Endodermal cell (in vitro differentiated cells): ENCODE measurements around the gene HES5. TPM values are rescaled to one million over a fixed set of nuclear protein-coding genes. Genes with fewer than 3 reads are reported as not detected.

Experiments used
- DNase-seq: peaks from one replicate; pipeline ENCODE4 v3.0.0-alpha.2; 2017
- H3K27ac ChIP-seq: 2 replicates; pipeline ENCODE4 v1.5.1; 2013; ENCODE audit warnings: mild to moderate bottlenecking, low read depth, low read length, moderate library complexity
- H3K27me3 ChIP-seq: 2 replicates; pipeline ENCODE4 v1.6.1; 2013; ENCODE audit warnings: mild to moderate bottlenecking, low read length, moderate library complexity; ENCODE audit not compliant: insufficient read depth, control insufficient read depth, poor library complexity, severe bottlenecking
- H3K36me3 ChIP-seq: 2 replicates; pipeline ENCODE4 v1.7.0; 2013; ENCODE audit warnings: mild to moderate bottlenecking, low read length, moderate library complexity; ENCODE audit not compliant: control insufficient read depth, insufficient read depth
- H3K4me1 ChIP-seq: one replicate; pipeline ENCODE4 v1.7.0; 2013; ENCODE audit warnings: low read length; ENCODE audit not compliant: control insufficient read depth, insufficient read depth
- H3K4me3 ChIP-seq: 2 replicates; pipeline ENCODE4 v1.5.1; 2013; ENCODE audit warnings: mild to moderate bottlenecking, low read length, moderate library complexity
- H3K9ac ChIP-seq: 2 replicates; pipeline ENCODE4 v1.6.1; 2013; ENCODE audit warnings: mild to moderate bottlenecking, low read length, moderate library complexity; ENCODE audit not compliant: poor library complexity, severe bottlenecking; ENCODE audit errors: extremely low read depth
- H3K9me3 ChIP-seq: 2 replicates; pipeline ENCODE4 v1.6.1; 2013; ENCODE audit warnings: mild to moderate bottlenecking, low read length, moderate library complexity; ENCODE audit not compliant: control insufficient read depth
- H3K27ac Mint-ChIP-seq: 2 replicates; pipeline ENCODE4 v1.8.0; 2020; ENCODE audit warnings: mixed read lengths
- H3K27me3 Mint-ChIP-seq: 2 replicates; pipeline ENCODE4 v1.8.0; 2021; ENCODE audit warnings: mild to moderate bottlenecking, mixed read lengths; ENCODE audit not compliant: insufficient read depth
- H3K36me3 Mint-ChIP-seq: 2 replicates; pipeline ENCODE4 v1.8.0; 2020; ENCODE audit warnings: low read depth, mixed read lengths
- H3K4me1 Mint-ChIP-seq: 2 replicates; pipeline ENCODE4 v1.8.0; 2020; ENCODE audit warnings: mixed read lengths
- H3K4me3 Mint-ChIP-seq: 2 replicates; pipeline ENCODE4 v1.8.0; 2020; ENCODE audit warnings: mild to moderate bottlenecking, moderate library complexity, mixed read lengths
- H3K9me3 Mint-ChIP-seq: 2 replicates; pipeline ENCODE4 v1.8.0; 2020; ENCODE audit warnings: mild to moderate bottlenecking, mixed read lengths
- WGBS, 2 experiments: methylation state at CpG; one replicate each; pipeline versions ENCODE4 v1.1.5 to v1.1.7; 2013; ENCODE audit warnings: missing lambda C conversion rate in 2 of 2, mixed read lengths in 1 of 2; ENCODE audit not compliant: insufficient coverage in 1 of 2, insufficient read length in 1 of 2; 5-methylcytosine and 5-hydroxymethylcytosine counted together
- total RNA-seq, 2 donors: library from RNA; stranded (reverse); fragmentation: NEBNext Ultra II Directional in 1 of 2; extraction: Animal tissue kit (Norgen Biotek cat#: 25700) in 1 of 2; gene quantifications; 2 replicates in 1 of 2; 3 replicates in 1 of 2; pipeline ENCODE4 v1.2.1, GENCODE V29; 2021
- TF ChIP-seq, protein P1 (sequence below): fragments of 200-600 bp; sonication (generic); conservative IDR thresholded peaks from 2 replicates; pipeline ENCODE4 v1.5.0; 2021; ENCODE audit warnings: antibody characterized with exemption, mild to moderate bottlenecking

HES5 gene
- total RNA-seq, 2 donors from 2014 or later = not detected

- H3K27me3 Mint-ChIP-seq = no peaks in the 10 kb centered on the region
- Histone ChIP-seq H3K9ac (no peak overlapping the region), H3K27me3 (no peaks in the 10 kb centered on the region), H3K27ac (no peak overlapping the region), H3K4me3 (no peak overlapping the region), H3K4me1 (no peaks in the 10 kb centered on the region), H3K36me3 (peaks cover 10% of the 10 kb centered on the region), H3K9me3 (no peaks in the 10 kb centered on the region)
- 96% methylated on average over 15 to 29 of the region's 29 CpGs for WGBS, 2 experiments
- H3K36me3 Mint-ChIP-seq = peaks cover 25% of the 10 kb centered on the region
- no peak overlapping the region for H3K4me3 Mint-ChIP-seq
- no peak for DNase-seq
- H3K27ac Mint-ChIP-seq = no peak overlapping the region
- TF ChIP-seq, protein P1, sequence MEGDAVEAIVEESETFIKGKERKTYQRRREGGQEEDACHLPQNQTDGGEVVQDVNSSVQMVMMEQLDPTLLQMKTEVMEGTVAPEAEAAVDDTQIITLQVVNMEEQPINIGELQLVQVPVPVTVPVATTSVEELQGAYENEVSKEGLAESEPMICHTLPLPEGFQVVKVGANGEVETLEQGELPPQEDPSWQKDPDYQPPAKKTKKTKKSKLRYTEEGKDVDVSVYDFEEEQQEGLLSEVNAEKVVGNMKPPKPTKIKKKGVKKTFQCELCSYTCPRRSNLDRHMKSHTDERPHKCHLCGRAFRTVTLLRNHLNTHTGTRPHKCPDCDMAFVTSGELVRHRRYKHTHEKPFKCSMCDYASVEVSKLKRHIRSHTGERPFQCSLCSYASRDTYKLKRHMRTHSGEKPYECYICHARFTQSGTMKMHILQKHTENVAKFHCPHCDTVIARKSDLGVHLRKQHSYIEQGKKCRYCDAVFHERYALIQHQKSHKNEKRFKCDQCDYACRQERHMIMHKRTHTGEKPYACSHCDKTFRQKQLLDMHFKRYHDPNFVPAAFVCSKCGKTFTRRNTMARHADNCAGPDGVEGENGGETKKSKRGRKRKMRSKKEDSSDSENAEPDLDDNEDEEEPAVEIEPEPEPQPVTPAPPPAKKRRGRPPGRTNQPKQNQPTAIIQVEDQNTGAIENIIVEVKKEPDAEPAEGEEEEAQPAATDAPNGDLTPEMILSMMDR = no peak
- H3K4me1 Mint-ChIP-seq = no peaks in the 10 kb centered on the region
- no peaks in the 10 kb centered on the region for H3K9me3 Mint-ChIP-seq
Measured at GRCh38 chr1:2508751-2509150, 21.3 kb downstream of the HES5 start.

- H3K9ac ChIP-seq = no peak overlapping the region
- no peak overlapping the region for H3K27ac Mint-ChIP-seq
- H3K4me3 Mint-ChIP-seq = no peak overlapping the region
- no peaks in the 10 kb centered on the region for H3K27me3 Mint-ChIP-seq
- DNase-seq = no peak
- H3K9me3 Mint-ChIP-seq = no peaks in the 10 kb centered on the region
- no peak overlapping the region for H3K4me3 ChIP-seq
- no peaks in the 10 kb centered on the region for H3K9me3 ChIP-seq
- H3K36me3 Mint-ChIP-seq = peaks cover 23% of the 10 kb centered on the region
- WGBS, 2 experiments = 72 to 90% methylated on average over 5 to 22 of the region's 24 CpGs
- H3K4me1 Mint-ChIP-seq = no peaks in the 10 kb centered on the region
- H3K27me3 ChIP-seq = no peaks in the 10 kb centered on the region
- H3K27ac ChIP-seq = no peak overlapping the region
- TF ChIP-seq, protein P1 = no peak
- no peaks in the 10 kb centered on the region for H3K4me1 ChIP-seq
- H3K36me3 ChIP-seq = peaks cover 10% of the 10 kb centered on the region
Measured at GRCh38 chr1:2508180-2508579, 21.9 kb downstream of the HES5 start.

DNA sequence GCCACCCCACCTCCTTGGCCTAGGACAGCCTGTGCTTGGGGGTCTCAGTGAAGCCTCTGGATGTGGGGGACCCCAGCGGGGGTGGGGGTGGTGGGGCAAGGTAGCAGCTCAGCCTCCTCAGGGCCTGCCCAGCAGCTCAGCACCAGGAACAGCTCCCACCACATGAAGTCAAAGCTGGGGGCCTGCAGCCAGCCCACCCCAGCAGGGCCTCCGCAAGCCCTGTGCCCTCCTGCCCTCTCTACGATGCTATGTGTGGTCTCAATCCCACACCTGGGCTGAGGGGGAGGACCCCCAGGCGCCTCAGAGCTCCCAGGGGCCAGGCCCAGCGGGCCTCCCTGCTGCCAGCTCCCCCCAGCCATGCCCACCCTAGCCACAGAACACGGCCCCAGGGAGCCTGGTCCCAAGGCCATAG, 22.3 kb downstream of the HES5 start:
- no peak for DNase-seq
- Histone ChIP-seq H3K9me3 (no peaks in the 10 kb centered on the region), H3K36me3 (peaks cover 10% of the 10 kb centered on the region), H3K27me3 (no peaks in the 10 kb centered on the region), H3K27ac (no peak overlapping the region), H3K4me1 (no peaks in the 10 kb centered on the region), H3K9ac (no peak overlapping the region), H3K4me3 (no peak overlapping the region)
- Mint-ChIP-seq H3K9me3 (no peaks in the 10 kb centered on the region), H3K36me3 (peaks cover 23% of the 10 kb centered on the region), H3K4me1 (no peaks in the 10 kb centered on the region), H3K4me3 (no peak overlapping the region), H3K27ac (no peak overlapping the region), H3K27me3 (no peaks in the 10 kb centered on the region)
- 91% methylated on average over 6 of the region's 6 CpGs; no CpG with 5 or more reads in 1 of the 2 experiments for WGBS, 2 experiments
- TF ChIP-seq, protein P1 = no peak
